K562 (cell line): ENCODE data around the gene MVD. TPM values are rescaled to one million over a fixed set of nuclear protein-coding genes. Genes with fewer than 3 reads are reported as not detected.

Experiments
- ATAC-seq: fragments of 200-7000 bp; cut with Tn5 transposase; 3 replicates; pipeline ENCODE4 v1.9.1; 2020; ENCODE audit warnings: moderate library complexity
- BruUV-seq: library from RNA; stranded (reverse); fragments of 400-500 nt; replicated peaks from 2 replicates; lab custom pipeline; 2021; lab: Mats Ljungman, UMichigan
- CTCF ChIA-PET: fragments of 300-600 bp; formaldehyde crosslinking; extraction: SDS; loops from one replicate; lab custom pipeline; 2021; ENCODE audit warnings: low intra/inter-chr PET ratio; lab: Yijun Ruan, JAX
- POLR2A ChIA-PET: fragments of 300-600, 350-650 bp; sonication (Branson Sonifier 250); formaldehyde crosslinking; extraction: SDS; loops from one replicate; lab custom pipeline; 2021; ENCODE audit warnings: antibody characterized with exemption, inconsistent platforms; lab: Yijun Ruan, JAX
- DNase-seq, 4 experiments: peaks; one replicate each; pipeline versions ENCODE4 v3.0.0 to v3.0.0-alpha.2; 2011 to 2018; ENCODE audit warnings: low spot score in 3 of 4, mixed read lengths in 3 of 4; ENCODE audit errors: extremely low read depth in 1 of 4
- FAIRE-seq: peaks from 2 replicates; lab custom pipeline; 2011; peaks lifted over from hg19 to GRCh38; lab: Jason Lieb, UNC
- H2AFZ ChIP-seq: 2 replicates; pipeline ENCODE4 v1.6.0; 2011; ENCODE audit warnings: low read depth, low read length, control low read depth, inconsistent platforms
- H3K27ac ChIP-seq: fragments of 200-600 bp; 3 replicates; pipeline ENCODE4 v1.8.0; 2011; ENCODE audit warnings: low read depth, mild to moderate bottlenecking, control low read depth, inconsistent platforms, low read length, moderate library complexity, mixed read lengths; ENCODE audit errors: extremely low read depth
- H3K27me3 ChIP-seq, 2 experiments: fragments of 300-600 bp in 1 of 2; 2 replicates in 1 of 2; 3 replicates in 1 of 2; pipeline versions ENCODE4 v1.6.0 to v1.8.0; 2011; ENCODE audit warnings: inconsistent platforms in 2 of 2, low read length in 2 of 2, mild to moderate bottlenecking in 1 of 2, mixed read lengths in 1 of 2, moderate library complexity in 1 of 2; ENCODE audit not compliant: control insufficient read depth in 2 of 2, insufficient read depth in 2 of 2
- H3K36me3 ChIP-seq: fragments of 300-600 bp; 3 replicates; pipeline ENCODE4 v1.8.0; 2011; ENCODE audit warnings: mild to moderate bottlenecking, low read length, inconsistent platforms; ENCODE audit not compliant: control insufficient read depth, insufficient read depth
- H3K4me1 ChIP-seq, 2 experiments: fragments of 200-600 bp in 1 of 2; replicated peaks in 1 of 2; 2 replicates in 1 of 2; 3 replicates in 1 of 2; pipeline versions ENCODE4 v1.5.1 to v1.8.0; 2011; ENCODE audit warnings: inconsistent platforms in 2 of 2, low read length in 2 of 2, mild to moderate bottlenecking in 1 of 2, mixed read lengths in 1 of 2, moderate library complexity in 1 of 2; ENCODE audit not compliant: control insufficient read depth in 2 of 2, insufficient read depth in 2 of 2
- H3K4me2 ChIP-seq: 2 replicates; pipeline ENCODE4 v1.6.1; 2011; ENCODE audit warnings: low read length, control low read depth, inconsistent platforms, mixed read lengths; ENCODE audit not compliant: insufficient read depth
- H3K4me3 ChIP-seq: fragments of 200-600 bp; sonication (generic), shearing (Covaris generic); 2 replicates; pipeline ENCODE4 v1.5.1; 2016; ENCODE audit warnings: control low read depth, inconsistent platforms
- H3K79me2 ChIP-seq: fragments of 200-600 bp; 3 replicates; pipeline ENCODE4 v1.8.0; 2011; ENCODE audit warnings: low read length, inconsistent platforms; ENCODE audit not compliant: control insufficient read depth, insufficient read depth
- H3K9ac ChIP-seq, 2 experiments: 2 replicates each; pipeline versions ENCODE4 v1.6.0 to v1.6.1; 2011; ENCODE audit warnings: low read depth in 2 of 2, low read length in 2 of 2, control low read depth in 1 of 2, inconsistent platforms in 1 of 2, mild to moderate bottlenecking in 1 of 2, mixed read lengths in 1 of 2; ENCODE audit not compliant: insufficient read depth in 1 of 2
- H3K9me1 ChIP-seq: one replicate; pipeline ENCODE4 v1.6.0; 2011; ENCODE audit warnings: inconsistent platforms, mild to moderate bottlenecking, low read length, moderate library complexity; ENCODE audit not compliant: control insufficient read depth, insufficient read depth
- H3K9me3 ChIP-seq: replicated peaks from 2 replicates; pipeline ENCODE4 v1.5.1; 2011; ENCODE audit warnings: low read depth, low read length, inconsistent platforms; ENCODE audit not compliant: control insufficient read depth, insufficient read depth
- H4K20me1 ChIP-seq: replicated peaks from 2 replicates; pipeline ENCODE4 v1.6.1; 2011; ENCODE audit warnings: low read length, inconsistent platforms, mixed read lengths; ENCODE audit not compliant: control insufficient read depth, insufficient read depth
- CBX1 ChIP-seq: sonication (generic); IDR thresholded peaks from 2 replicates; pipeline ENCODE4 v1.6.1; 2016; ENCODE audit warnings: antibody characterized with exemption, low read depth, mild to moderate bottlenecking
- CREBBP ChIP-seq: IDR thresholded peaks from one replicate; pipeline ENCODE4 v1.6.1; 2012; ENCODE audit warnings: low read depth, mild to moderate bottlenecking, control low read depth, inconsistent platforms, low read length
- FOXM1 ChIP-seq, 2 experiments: fragments of 450-650 bp in 1 of 2; sonication (generic) in 1 of 2; formaldehyde crosslinking in 1 of 2; IDR thresholded peaks; 2 replicates each; pipeline versions ENCODE4 v1.6.1 to v1.9.0; 2017 to 2022; ENCODE audit warnings: low read depth in 2 of 2, mild to moderate bottlenecking in 2 of 2, missing genetic modification reagents in 1 of 2, moderate library complexity in 1 of 2
- GABPB1 ChIP-seq: sonication (generic); formaldehyde crosslinking; IDR thresholded peaks from 2 replicates; pipeline ENCODE4 v1.8.0; 2022; ENCODE audit warnings: mild to moderate bottlenecking, missing genetic modification reagents
- NRF1 ChIP-seq, 2 experiments: fragments of 450-650 bp; IDR thresholded peaks in 1 of 2; conservative IDR thresholded peaks in 1 of 2; 2 replicates each; pipeline ENCODE4 v1.6.1; 2014; ENCODE audit warnings: mild to moderate bottlenecking in 2 of 2
- PCBP1 ChIP-seq: fragments of 200-400 bp; formaldehyde crosslinking; IDR thresholded peaks from 2 replicates; pipeline ENCODE4 v1.6.1; 2018; ENCODE audit warnings: mild to moderate bottlenecking, low read depth, low read length; ENCODE audit not compliant: poor library complexity, severe bottlenecking
- RB1 ChIP-seq: fragments of 450-650 bp; IDR thresholded peaks from 2 replicates; pipeline ENCODE4 v1.6.1; 2017; ENCODE audit warnings: low read depth, mild to moderate bottlenecking
- SPI1 ChIP-seq: IDR thresholded peaks from 2 replicates; pipeline ENCODE4 v1.6.1; 2011; ENCODE audit warnings: low read depth, low read length, control low read depth, borderline replicate concordance
- TFAM ChIP-seq: fragments of 250-450 bp; sonication (Bioruptor Pico); conservative IDR thresholded peaks from 2 replicates; pipeline ENCODE4 v1.5.0; 2021; ENCODE audit warnings: mild to moderate bottlenecking, moderate library complexity
- ZNF436 ChIP-seq: fragments of 250-450, 450-650 bp; sonication (Bioruptor Pico); formaldehyde crosslinking; IDR thresholded peaks from 2 replicates; pipeline ENCODE4 v1.7.0; 2020; ENCODE audit warnings: mild to moderate bottlenecking
- WGBS: fragments of 100-300 bp; shearing (Covaris generic); methylation state at CpG from one replicate; pipeline ENCODE4 v1.1.6; 2016; ENCODE audit warnings: low coverage, mixed read lengths; ENCODE audit not compliant: insufficient coverage; ENCODE audit errors: missing lambda C conversion rate; 5-methylcytosine and 5-hydroxymethylcytosine counted together
- in situ Hi-C: fragments of 300-500 bp; cut with MboI; formaldehyde crosslinking; loops from 4 replicates; pipeline ENCODE4 v1.15.0; 2018; ENCODE audit warnings: inconsistent platforms, mixed read lengths
- intact Hi-C: fragments of 100-400 bp; cut with micrococcal nuclease; formaldehyde crosslinking; loops from 2 replicates; pipeline ENCODE4 v1.14.2; 2022
- polyA plus RNA-seq, 8 experiments: library from polyadenylated mRNA; depleted of rRNA in 4 of 8; stranded (reverse) in 5 of 8; unstranded in 3 of 8; fragments of >200 nt; fragmentation: Nextera tagmentation in 2 of 8; fragmentation: Illumina TruSeq in 1 of 8; extraction: Ambion mirVana in 2 of 8; extraction: Trizol in 1 of 8; gene quantifications; 2 replicates each; pipeline versions ENCODE4 v1.2.1 to v1.2.3, GENCODE V29; 2011 to 2014; ENCODE audit warnings: inconsistent platforms in 1 of 8, missing spikeins in 1 of 8
- total RNA-seq, 7 experiments: library from RNA; depleted of rRNA in 6 of 7; stranded (reverse); fragments of >200 nt in 6 of 7; fragmentation: Illumina TruSeq in 2 of 7; extraction: Trizol in 2 of 7; gene quantifications; 2 replicates each; pipeline versions ENCODE4 v1.2.1 to v1.2.3, GENCODE V29; 2011 to 2021; ENCODE audit warnings: low replicate concordance in 1 of 7
- TF ChIP-seq, protein P1 (sequence below): sonication (generic); formaldehyde crosslinking; IDR thresholded peaks from 2 replicates; pipeline ENCODE4 v1.8.0; 2022; ENCODE audit warnings: mild to moderate bottlenecking, missing genetic modification reagents, borderline replicate concordance
- TF ChIP-seq, protein P2 (sequence below): sonication (generic); formaldehyde crosslinking; IDR thresholded peaks from 2 replicates; pipeline ENCODE4 v1.8.1; 2023; ENCODE audit warnings: mild to moderate bottlenecking, missing genetic modification reagents
- TF ChIP-seq, protein P3 (sequence below): fragments of 250-450 bp; sonication (Bioruptor Pico); IDR thresholded peaks from 2 replicates; pipeline ENCODE4 v1.4.0; 2020; ENCODE audit warnings: mild to moderate bottlenecking

Gene MVD
- total and polyA plus RNA-seq, 9 of the 15 experiments (the other 6 are each of a cell fraction or from before 2014, with no cell fraction given): 12.2 to 141 (median 45.3) TPM

DNA sequence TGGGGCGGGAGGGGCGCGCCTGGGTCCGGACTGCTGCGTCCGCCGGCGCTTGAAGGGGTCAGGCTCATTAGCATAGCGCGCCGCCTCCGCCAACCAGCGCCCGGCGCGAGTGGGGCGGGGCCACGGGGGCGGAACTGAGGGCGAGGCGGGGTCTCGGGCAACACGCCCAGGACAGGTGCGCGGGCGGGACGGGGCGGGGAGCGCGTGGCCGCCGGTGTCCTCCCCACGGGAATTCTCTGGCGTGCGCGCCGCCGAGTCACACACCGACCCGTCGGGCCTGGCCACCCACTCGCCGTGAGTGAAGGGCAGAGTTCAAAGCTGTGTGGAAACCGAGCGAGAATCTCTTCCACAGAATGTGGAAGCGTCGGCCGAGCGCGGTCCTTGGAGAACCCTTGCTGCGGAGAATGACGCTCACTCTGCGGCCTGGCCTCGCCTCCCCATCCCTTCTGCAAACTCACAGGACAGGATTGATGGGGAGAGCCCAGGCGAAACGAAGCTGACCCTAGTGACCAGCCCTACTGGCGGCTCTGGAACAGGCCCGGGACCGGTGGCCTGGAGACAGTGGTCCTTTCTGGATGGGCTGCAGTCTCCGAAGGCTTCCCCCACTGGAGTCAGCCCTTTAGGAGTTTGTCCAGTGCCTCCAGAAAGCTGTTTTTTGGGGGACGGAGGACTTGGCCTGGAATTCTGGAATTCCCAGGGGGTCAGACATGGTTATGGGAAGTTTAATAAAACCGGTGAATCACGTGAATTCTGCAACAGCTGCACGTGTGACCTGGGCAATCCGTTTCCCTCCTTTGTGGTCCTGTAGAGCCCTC lies 23.8 kb upstream of the MVD start, which contains the start of gene SNAI3 (continued):
- TF ChIP-seq TFAM (CRISPR knock-in tag) (no peak), NRF1 (conservative IDR thresholded peaks at IDR 0.05 in 1 of 2, IDR thresholded peaks at IDR 0.05 in 1 of 2) (peak; percentile 84 to 85)
- TF ChIP-seq, protein P1, sequence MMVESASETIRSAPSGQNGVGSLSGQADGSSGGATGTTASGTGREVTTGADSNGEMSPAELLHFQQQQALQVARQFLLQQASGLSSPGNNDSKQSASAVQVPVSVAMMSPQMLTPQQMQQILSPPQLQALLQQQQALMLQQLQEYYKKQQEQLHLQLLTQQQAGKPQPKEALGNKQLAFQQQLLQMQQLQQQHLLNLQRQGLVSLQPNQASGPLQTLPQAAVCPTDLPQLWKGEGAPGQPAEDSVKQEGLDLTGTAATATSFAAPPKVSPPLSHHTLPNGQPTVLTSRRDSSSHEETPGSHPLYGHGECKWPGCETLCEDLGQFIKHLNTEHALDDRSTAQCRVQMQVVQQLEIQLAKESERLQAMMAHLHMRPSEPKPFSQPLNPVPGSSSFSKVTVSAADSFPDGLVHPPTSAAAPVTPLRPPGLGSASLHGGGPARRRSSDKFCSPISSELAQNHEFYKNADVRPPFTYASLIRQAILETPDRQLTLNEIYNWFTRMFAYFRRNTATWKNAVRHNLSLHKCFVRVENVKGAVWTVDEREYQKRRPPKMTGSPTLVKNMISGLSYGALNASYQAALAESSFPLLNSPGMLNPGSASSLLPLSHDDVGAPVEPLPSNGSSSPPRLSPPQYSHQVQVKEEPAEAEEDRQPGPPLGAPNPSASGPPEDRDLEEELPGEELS: no peak

DNA sequence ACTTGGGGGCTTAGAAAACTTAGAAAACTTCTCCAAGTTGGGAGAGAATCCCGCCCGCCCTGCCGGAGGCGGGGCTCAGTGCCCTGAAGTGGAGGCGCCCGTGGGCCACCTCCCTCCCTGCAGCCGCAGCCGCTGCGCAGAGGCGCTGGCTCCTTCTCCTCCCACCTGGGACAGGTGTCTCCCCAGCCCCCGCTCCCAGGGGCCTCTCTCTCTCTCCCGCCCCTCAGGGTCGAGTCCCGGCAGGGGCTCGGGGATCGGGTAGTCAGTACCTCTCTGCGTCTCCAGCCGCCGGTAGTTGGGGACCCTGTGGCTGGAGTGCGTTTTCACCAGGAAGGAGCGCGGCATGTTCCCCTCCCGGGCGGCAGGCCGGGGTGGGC lies 23.2 kb upstream of the MVD start:
- Histone ChIP-seq H3K9me3 (no peaks in the 10 kb centered on the region), H3K4me3 (peak overlapping the region; percentile 60), H3K36me3 (no peaks in the 10 kb centered on the region), H3K9me1 (no peaks in the 10 kb centered on the region), H3K9ac (peak overlapping the region; percentile 44 to 90; a peak in 3 of 4 replicates), H3K79me2 (no peaks in the 10 kb centered on the region; the same call in 2 of the 3 replicates), H3K4me2 (peak overlapping the region; percentile 75), H4K20me1 (no peaks in the 10 kb centered on the region; the same call in 1 of the 2 replicates), H3K4me1 (peaks cover 36 to 75% of the 10 kb centered on the region in 2 experiments), H3K27me3 (no peaks in the 10 kb centered on the region), H3K27ac (peak overlapping the region; percentile 21; the same call in 2 of the 3 replicates), H2AFZ (peak overlapping the region; percentile 88)
- peak; percentile 58 to 80 (median 71) for DNase-seq
- CTCF ChIA-PET: no interaction called here
- peak; percentile 34 for ATAC-seq
- BruUV-seq: no TSS peak
- in situ Hi-C loops: no loop called here
- no peak for FAIRE-seq
- intact Hi-C loops: loop anchor here (2.0 to 5.0 kb wide), 3 partner anchors 23 to 86 kb away; partner anchors contain the start of gene MVD
- POLR2A ChIA-PET: interaction anchor here (1.1 to 2.0 kb wide), 4 partner anchors 16 to 116 kb away, joined by 3 to 9 read pairs (median 6); partner anchors contain the start of genes MVD and ZC3H18
- 0% methylated on average over 18 of the region's 25 CpGs for WGBS
- TF ChIP-seq SPI1 (no peak), RB1 (0 out of 2 replicates have a peak, but pooled peaks have one; percentile 8), CREBBP (no peak), CBX1 (no peak), PCBP1 (peak; percentile 84), GABPB1 (CRISPR knock-in tag) (0 out of 2 replicates have a peak, but pooled peaks have one; percentile 18), FOXM1 (IDR thresholded peaks at IDR 0.05; ENCODE audit: low read depth) (no peak), FOXM1 (CRISPR knock-in tag; IDR thresholded peaks at IDR 0.05; ENCODE audit: low read depth) (no peak), ZNF436 (CRISPR knock-in tag) (no peak)
- TF ChIP-seq, protein P2, sequence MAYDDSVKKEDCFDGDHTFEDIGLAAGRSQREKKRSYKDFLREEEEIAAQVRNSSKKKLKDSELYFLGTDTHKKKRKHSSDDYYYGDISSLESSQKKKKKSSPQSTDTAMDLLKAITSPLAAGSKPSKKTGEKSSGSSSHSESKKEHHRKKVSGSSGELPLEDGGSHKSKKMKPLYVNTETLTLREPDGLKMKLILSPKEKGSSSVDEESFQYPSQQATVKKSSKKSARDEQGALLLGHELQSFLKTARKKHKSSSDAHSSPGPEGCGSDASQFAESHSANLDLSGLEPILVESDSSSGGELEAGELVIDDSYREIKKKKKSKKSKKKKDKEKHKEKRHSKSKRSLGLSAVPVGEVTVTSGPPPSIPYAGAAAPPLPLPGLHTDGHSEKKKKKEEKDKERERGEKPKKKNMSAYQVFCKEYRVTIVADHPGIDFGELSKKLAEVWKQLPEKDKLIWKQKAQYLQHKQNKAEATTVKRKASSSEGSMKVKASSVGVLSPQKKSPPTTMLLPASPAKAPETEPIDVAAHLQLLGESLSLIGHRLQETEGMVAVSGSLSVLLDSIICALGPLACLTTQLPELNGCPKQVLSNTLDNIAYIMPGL (CRISPR knock-in tag): peak; percentile 33; the same call in 1 of the 2 replicates
- TF ChIP-seq, protein P3, sequence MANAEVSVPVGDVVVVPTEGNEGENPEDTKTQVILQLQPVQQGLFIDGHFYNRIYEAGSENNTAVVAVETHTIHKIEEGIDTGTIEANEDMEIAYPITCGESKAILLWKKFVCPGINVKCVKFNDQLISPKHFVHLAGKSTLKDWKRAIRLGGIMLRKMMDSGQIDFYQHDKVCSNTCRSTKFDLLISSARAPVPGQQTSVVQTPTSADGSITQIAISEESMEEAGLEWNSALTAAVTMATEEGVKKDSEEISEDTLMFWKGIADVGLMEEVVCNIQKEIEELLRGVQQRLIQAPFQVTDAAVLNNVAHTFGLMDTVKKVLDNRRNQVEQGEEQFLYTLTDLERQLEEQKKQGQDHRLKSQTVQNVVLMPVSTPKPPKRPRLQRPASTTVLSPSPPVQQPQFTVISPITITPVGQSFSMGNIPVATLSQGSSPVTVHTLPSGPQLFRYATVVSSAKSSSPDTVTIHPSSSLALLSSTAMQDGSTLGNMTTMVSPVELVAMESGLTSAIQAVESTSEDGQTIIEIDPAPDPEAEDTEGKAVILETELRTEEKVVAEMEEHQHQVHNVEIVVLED (CRISPR knock-in tag): no peak
